ENCODE data around the gene ACACA. TPM values are rescaled to one million over a fixed set of nuclear protein-coding genes. Genes with fewer than 3 reads are reported as not detected.
A peak's percentile ranks its signal among the peaks of the same experiment; 100 is the strongest.

Gene ACACA
- total and polyA plus RNA-seq, 9 of the 15 experiments (the other 6 are each of a cell fraction or from before 2014, with no cell fraction given) = 35.9 to 135 (median 88.4) TPM

- TF ChIP-seq USF2 (CRISPR knock-in tag; IDR thresholded peaks at IDR 0.05) (no peak), GMEB1 (CRISPR knock-in tag; IDR thresholded peaks at IDR 0.05) (no peak)
Measured at GRCh38 chr17:37048811-37049210, 357.8 kb downstream of the ACACA start (continued).

GRCh38 chr17:37047631-37048104 lies 359.0 kb downstream of the ACACA start:
- H3K9me1 ChIP-seq (ENCODE audit: control insufficient read depth, insufficient read depth, low read length) = no peaks in the 10 kb centered on the region
- POLR2A ChIA-PET = interaction anchor here (0.6 to 2.2 kb wide), 8 partner anchors 10 to 446 kb away, joined by 3 to 7 read pairs (median 3); partner anchors contain the start of gene MRM1
- intact Hi-C loops (cut with micrococcal nuclease) (loop anchor here (1.0 to 10.0 kb wide), 3 partner anchors 153 to 420 kb away; no protein-coding TSS in a partner anchor), in situ Hi-C loops (cut with MboI) (no loop called here)
- H3K4me3 ChIP-seq = no peak overlapping the region
- no peaks in the 10 kb centered on the region for H3K79me2 ChIP-seq (ENCODE audit: control insufficient read depth, insufficient read depth, low read length)
- 5% methylated on average over 9 of the region's 9 CpGs for WGBS (ENCODE audit: insufficient coverage, low coverage, missing lambda C conversion rate)
- no peak overlapping the region for H2AFZ ChIP-seq (ENCODE audit: low read depth, low read length)
- no peak overlapping the region for H3K27ac ChIP-seq (ENCODE audit: extremely low read depth, low read depth, low read length)
- CTCF ChIA-PET (ENCODE audit: low intra/inter-chr PET ratio) = interaction anchor here (0.5 to 3.0 kb wide), 7 partner anchors 147 to 422 kb away, joined by 3 to 26 read pairs (median 4); no protein-coding TSS in a partner anchor
- FAIRE-seq (no peak), DNase-seq (ENCODE audit: extremely low read depth in 1 of 4, low spot score in 3 of 4) (peak; percentile 75 to 91 (median 80)), ATAC-seq (peak; percentile 98)
- BruUV-seq (replicated peaks) = no TSS peak
- peaks cover 50% of the 10 kb centered on the region; the same call in 2 of the 3 replicates for H3K36me3 ChIP-seq (ENCODE audit: control insufficient read depth, insufficient read depth, low read length)
- H3K9me3 ChIP-seq (replicated peaks; ENCODE audit: control insufficient read depth, insufficient read depth, low read depth, low read length) = no peaks in the 10 kb centered on the region
- H4K20me1 ChIP-seq (replicated peaks; ENCODE audit: control insufficient read depth, insufficient read depth, low read length) = peaks cover 6% of the 10 kb centered on the region
- H3K9ac ChIP-seq (ENCODE audit: insufficient read depth in 1 of 2, low read depth in 2 of 2, low read length in 2 of 2) = no peak overlapping the region
- peaks cover 0 to 6% of the 10 kb centered on the region in 2 experiments; a peak in 1 of 5 replicates for H3K4me1 ChIP-seq (replicated peaks in 1 of 2; ENCODE audit: control insufficient read depth in 2 of 2, insufficient read depth in 2 of 2, low read length in 2 of 2)
- H3K27me3 ChIP-seq (ENCODE audit: control insufficient read depth in 2 of 2, insufficient read depth in 2 of 2, low read length in 2 of 2) = no peaks in the 10 kb centered on the region
- H3K4me2 ChIP-seq (ENCODE audit: insufficient read depth, low read length) = no peak overlapping the region
- TF ChIP-seq MEF2D (tag; conservative IDR thresholded peaks at IDR 0.05; ENCODE audit: low read depth) (no peak), SMC3 (conservative IDR thresholded peaks at IDR 0.05; ENCODE audit: insufficient read depth, low read depth, low read length) (peak; percentile 84), PPARD (CRISPR knock-in tag; IDR thresholded peaks at IDR 0.05) (no peak), POLR2A (conservative IDR thresholded peaks at IDR 0.05) (no peak), FOXP4 (CRISPR knock-in tag; IDR thresholded peaks at IDR 0.05; ENCODE audit: borderline replicate concordance) (no peak), HNRNPLL (IDR thresholded peaks at IDR 0.05; ENCODE audit: low read depth, low read length, poor library complexity, severe bottlenecking) (no peak), HMGXB4 (CRISPR knock-in tag; IDR thresholded peaks at IDR 0.05) (no peak), NONO (IDR thresholded peaks at IDR 0.05; ENCODE audit: low read depth in 2 of 2, low read length in 1 of 2) (no peak), ZBTB43 (CRISPR knock-in tag; IDR thresholded peaks at IDR 0.05) (no peak)

Data from K562 (cell line).